OCI-LY3 (cell line): ENCODE data around the gene LMAN2L.

ENCODE experiments used
- H2AFZ ChIP-seq: fragments of 200-600, 300-600 bp; shearing (Covaris generic); 2 replicates; pipeline ENCODE4 v1.6.0; 2014; ENCODE audit warnings: antibody characterized with exemption, low read depth, low read length
- H3K27ac ChIP-seq: fragments of 200-600, 300-600 bp; sonication (generic); 2 replicates; pipeline ENCODE4 v1.5.1; 2014; ENCODE audit warnings: mild to moderate bottlenecking, low read length, moderate library complexity, mixed read lengths
- H3K27me3 ChIP-seq: fragments of 200-600, 300-600 bp; sonication (generic); 2 replicates; pipeline ENCODE4 v1.6.1; 2014; ENCODE audit warnings: low read depth, low read length, mixed read lengths
- H3K36me3 ChIP-seq: fragments of 200-600, 300-600 bp; sonication (generic); replicated peaks from 2 replicates; pipeline ENCODE3; 2014; ENCODE audit warnings: low read depth, low read length, mixed read lengths
- H3K4me1 ChIP-seq: fragments of 300-600, 200-600 bp; sonication (generic); 2 replicates; pipeline ENCODE4 v1.6.1; 2014; ENCODE audit warnings: low read length, mixed read lengths
- H3K4me2 ChIP-seq: fragments of 200-600, 300-600 bp; sonication (generic); 2 replicates; pipeline ENCODE4 v1.6.1; 2014; ENCODE audit warnings: low read length, mixed read lengths
- H3K4me3 ChIP-seq: fragments of 300-600, 200-600 bp; sonication (generic); 2 replicates; pipeline ENCODE4 v1.5.1; 2014; ENCODE audit warnings: antibody characterized with exemption, mild to moderate bottlenecking, low read length, moderate library complexity
- H3K79me2 ChIP-seq: fragments of 300-600, 200-600 bp; shearing (Covaris generic); 2 replicates; pipeline ENCODE4 v1.6.1; 2014; ENCODE audit warnings: mild to moderate bottlenecking, low read length, mixed read lengths
- H3K9ac ChIP-seq: fragments of 300-600, 200-600 bp; shearing (Covaris generic); 2 replicates; pipeline ENCODE4 v1.6.0; 2014; ENCODE audit warnings: mild to moderate bottlenecking, low read length, moderate library complexity
- H3K9me3 ChIP-seq: fragments of 200-600, 300-600 bp; shearing (Covaris generic); 2 replicates; pipeline ENCODE4 v1.6.1; 2014; ENCODE audit warnings: low read length, mixed read lengths; ENCODE audit not compliant: insufficient read depth
- H4K20me1 ChIP-seq: fragments of 200-600, 300-600 bp; sonication (generic); 2 replicates; pipeline ENCODE4 v1.6.1; 2016; ENCODE audit warnings: low read length, mixed read lengths; ENCODE audit not compliant: insufficient read depth
- CTCF ChIP-seq: fragments of 200-600, 300-600 bp; sonication (generic); IDR thresholded peaks from 2 replicates; pipeline ENCODE4 v1.5.1; 2014; ENCODE audit warnings: antibody characterized with exemption, low read length, low read depth
- EZH2phosphoT487 ChIP-seq: fragments of 200-600 bp; shearing (Covaris generic); IDR thresholded peaks from 2 replicates; pipeline ENCODE4 v1.6.1; 2018; ENCODE audit warnings: antibody characterized with exemption, mixed run types, low read depth

LMAN2L gene

GRCh38 chr2:96661324-96661723 is 78.5 kb downstream of the LMAN2L start:
- H4K20me1 ChIP-seq: no peaks in the 10 kb centered on the region
- peaks cover 5% of the 10 kb centered on the region for H3K4me1 ChIP-seq
- H3K27me3 ChIP-seq: no peaks in the 10 kb centered on the region
- no peaks in the 10 kb centered on the region for H3K36me3 ChIP-seq
- H3K4me2 ChIP-seq: no peak overlapping the region
- H3K79me2 ChIP-seq: no peaks in the 10 kb centered on the region
- H2AFZ ChIP-seq: no peak overlapping the region
- no peaks in the 10 kb centered on the region for H3K9me3 ChIP-seq
- no peak overlapping the region for H3K9ac ChIP-seq
- H3K4me3 ChIP-seq: no peak overlapping the region
- no peak overlapping the region for H3K27ac ChIP-seq
- no peak for TF ChIP-seq EZH2phosphoT487
- TF ChIP-seq CTCF: no peak

- Histone ChIP-seq H3K4me2 (0 out of 2 replicates have a peak overlapping the region, but pooled peaks have one; percentile 1), H3K4me3 (no peak overlapping the region), H3K27me3 (no peaks in the 10 kb centered on the region), H3K9ac (no peak overlapping the region), H3K27ac (no peak overlapping the region), H3K4me1 (peaks cover 6% of the 10 kb centered on the region), H2AFZ (no peak overlapping the region), H3K79me2 (no peaks in the 10 kb centered on the region), H4K20me1 (no peaks in the 10 kb centered on the region), H3K36me3 (no peaks in the 10 kb centered on the region), H3K9me3 (no peaks in the 10 kb centered on the region)
- TF ChIP-seq EZH2phosphoT487 (no peak), CTCF (no peak)
Observed at GRCh38 chr2:96656540-96656939, 83.3 kb downstream of the LMAN2L start.
